NCI-H2029 treated with DMSO at 0.1 percent for 48 hours (cell line): Measurements from ENCODE around the gene CISD2.
"Not testable (repeated sequence)": the region's sequence is repeated elsewhere in the genome, so short reads cannot be mapped to it uniquely, and the experiment has no call there.

Experiments
- DNase-seq: peaks from one replicate; lab custom pipeline; 2025; lab: John Stamatoyannopoulos, UW

CISD2 gene

GRCh38 chr4:102850370-102850769 lies 18.4 kb upstream of the CISD2 start:
- DNase-seq: no peak

GRCh38 chr4:102858828-102859464 lies 9.8 kb upstream of the CISD2 start:
- no peak for DNase-seq

GRCh38 chr4:102860611-102861324 lies 8.0 kb upstream of the CISD2 start:
- no peak for DNase-seq

- DNase-seq: no peak
These were observed 6.8 kb upstream of the CISD2 start for GRCh38 chr4:102862016-102862415.

GRCh38 chr4:102862747-102863146 lies 6.0 kb upstream of the CISD2 start:
- no peak for DNase-seq

- DNase-seq: not testable (repeated sequence)
These were observed 3.5 kb upstream of the CISD2 start for GRCh38 chr4:102865327-102865726.

- no peak for DNase-seq
These were observed 1.3 kb upstream of the CISD2 start for GRCh38 chr4:102867278-102868152.

GRCh38 chr4:102868153-102868780 lies 525 bp upstream of the CISD2 start:
- no peak for DNase-seq

GRCh38 chr4:102869569-102870197 lies 891 bp downstream of the CISD2 start:
- peak; percentile 31 for DNase-seq

- no peak for DNase-seq
These were observed 3.0 kb downstream of the CISD2 start for GRCh38 chr4:102871772-102872171.

- not testable (repeated sequence) for DNase-seq
These were observed 8.8 kb downstream of the CISD2 start for GRCh38 chr4:102877477-102878106.

- not testable (repeated sequence) for DNase-seq
These were observed 9.6 kb downstream of the CISD2 start for GRCh38 chr4:102878349-102878748.

GRCh38 chr4:102878901-102879300 lies 10.1 kb downstream of the CISD2 start:
- DNase-seq: no peak

GRCh38 chr4:102881343-102881742 lies 12.6 kb downstream of the CISD2 start:
- DNase-seq: no peak

- DNase-seq: no peak
These were observed 14.5 kb downstream of the CISD2 start for GRCh38 chr4:102883278-102883677.

GRCh38 chr4:102888570-102888969 lies 19.8 kb downstream of the CISD2 start:
- not testable (repeated sequence) for DNase-seq

GRCh38 chr4:102889866-102890265 lies 21.1 kb downstream of the CISD2 start:
- DNase-seq: not testable (repeated sequence)

- DNase-seq: not testable (repeated sequence)
These were observed 27.8 kb downstream of the CISD2 start for GRCh38 chr4:102896547-102896946.

GRCh38 chr4:102897610-102898009 lies 28.8 kb downstream of the CISD2 start:
- not testable (repeated sequence) for DNase-seq

GRCh38 chr4:102901804-102902203 lies 33.0 kb downstream of the CISD2 start:
- DNase-seq: no peak

- no peak for DNase-seq
These were observed 50.1 kb downstream of the CISD2 start for GRCh38 chr4:102918859-102919258.
